ENCODE data around the gene FBXL7.

- TF ChIP-seq CTCF (IDR thresholded peaks at IDR 0.05), result no peak
- no peak for TF ChIP-seq POLR2A (IDR thresholded peaks at IDR 0.05)
Observed at GRCh38 chr5:15797116-15797515, 297.1 kb downstream of the FBXL7 start.

Data from lower leg skin (tissue), 3 donors.